Right ventricle myocardium inferior (tissue), 1 donor: ENCODE data around the gene HPN. TPM values are rescaled to one million over a fixed set of nuclear protein-coding genes. Genes with fewer than 3 reads are reported as not detected.
"Not testable (repeated sequence)": the region's sequence is repeated elsewhere in the genome, so short reads cannot be mapped to it uniquely, and the experiment has no call there.

Experiments used
- ATAC-seq: fragments of 200-7000 bp; cut with Tn5 transposase; one replicate; pipeline ENCODE4 v1.9.1; 2020; ENCODE audit warnings: mild to moderate bottlenecking, moderate library complexity
- DNase-seq: peaks from one replicate; pipeline ENCODE4 v3.0.0; 2021; ENCODE audit errors: missing footprints
- intact Hi-C: fragments of 100-400 bp; cut with DNase I; formaldehyde crosslinking; loops from one replicate; pipeline ENCODE4 v1.11.0; 2022
- total RNA-seq: library from RNA; stranded (reverse); fragmentation: NEBNext Ultra II Directional; extraction: Animal tissue kit (Norgen Biotek cat#: 25700); gene quantifications from one replicate; pipeline ENCODE4 v1.2.1, GENCODE V29; 2021
- donor health status: DM: no; HTN: yes; CAD: no; lungs with severe emphysema.

The HPN gene
- total RNA-seq, 1 donor from 2014 or later, result 5.5 TPM

DNA sequence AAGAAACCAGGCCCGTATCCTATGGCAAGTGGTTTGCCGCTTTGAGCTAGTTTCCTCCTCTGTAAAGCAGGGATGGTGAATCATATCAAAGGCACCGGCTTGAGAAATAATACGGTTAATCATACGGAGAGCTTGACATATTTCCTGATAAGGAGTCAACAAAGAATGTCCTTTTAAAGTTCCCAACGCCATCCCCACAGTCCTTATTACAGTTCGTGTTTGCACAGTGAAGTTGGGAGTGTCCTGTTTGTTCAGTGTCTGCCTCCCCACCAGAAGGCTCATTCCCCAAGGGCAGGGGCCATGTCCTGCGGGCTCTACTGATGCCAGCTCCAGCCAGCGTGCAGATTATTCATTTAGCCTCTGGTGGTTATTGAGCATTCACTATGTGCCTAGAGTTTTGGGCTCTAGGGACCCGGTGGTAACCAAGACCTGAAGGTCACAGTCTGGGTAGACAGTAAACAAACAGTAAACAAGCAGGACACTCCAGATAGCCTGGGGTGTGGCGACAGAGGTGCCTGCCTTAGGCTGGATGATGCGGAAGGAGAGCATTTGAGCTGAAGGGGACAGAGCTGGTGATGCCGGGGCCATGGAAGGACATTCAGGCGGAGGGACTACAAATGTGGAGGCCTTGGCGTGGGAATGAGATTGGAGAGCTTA is 35.1 kb upstream of the HPN start:
- DNase-seq (no peak), ATAC-seq (no peak)
- intact Hi-C loops, result no loop called here

DNA sequence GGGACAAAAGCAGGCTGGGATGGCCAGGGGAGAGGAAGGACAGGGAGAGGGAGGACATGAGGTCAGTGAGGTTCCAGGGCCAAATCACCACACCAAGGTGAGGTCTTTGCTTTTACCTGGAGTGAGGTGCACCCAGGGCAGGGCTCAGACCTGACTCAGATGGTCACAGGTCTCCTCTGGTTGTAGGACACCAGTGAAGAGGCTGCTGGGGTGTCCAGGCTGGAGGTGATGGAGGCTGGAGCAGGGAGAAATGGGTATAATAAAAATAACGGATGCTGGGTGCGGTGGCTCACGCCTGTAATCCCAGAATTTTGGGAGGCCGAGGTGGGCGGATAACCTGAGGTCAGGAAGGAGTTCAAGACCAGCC is 34.5 kb upstream of the HPN start:
- DNase-seq (peak; percentile 32), ATAC-seq (no peak)
- intact Hi-C loops, result no loop called here

DNA sequence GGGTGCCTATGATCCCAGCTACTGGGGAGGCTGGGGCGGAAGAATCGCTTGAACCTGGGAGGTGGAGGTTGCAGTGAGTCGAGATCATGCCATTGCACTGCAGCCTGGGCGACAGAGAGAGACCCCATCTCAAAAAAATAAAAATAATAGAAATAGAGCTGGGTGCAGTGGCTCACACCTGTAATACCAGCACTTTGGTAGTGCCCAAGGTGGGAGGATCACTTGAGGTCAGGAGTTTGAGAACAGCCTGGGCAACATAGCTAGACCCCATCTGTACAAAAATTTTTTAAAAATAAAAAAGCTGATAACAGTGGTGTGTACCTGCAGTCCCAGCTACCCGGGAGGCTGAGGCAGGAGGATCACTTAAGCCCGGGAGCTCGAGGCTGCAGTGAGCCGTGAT is 34.1 kb upstream of the HPN start:
- ATAC-seq, intact Hi-C loops, DNase-seq: not testable (repeated sequence)

DNA sequence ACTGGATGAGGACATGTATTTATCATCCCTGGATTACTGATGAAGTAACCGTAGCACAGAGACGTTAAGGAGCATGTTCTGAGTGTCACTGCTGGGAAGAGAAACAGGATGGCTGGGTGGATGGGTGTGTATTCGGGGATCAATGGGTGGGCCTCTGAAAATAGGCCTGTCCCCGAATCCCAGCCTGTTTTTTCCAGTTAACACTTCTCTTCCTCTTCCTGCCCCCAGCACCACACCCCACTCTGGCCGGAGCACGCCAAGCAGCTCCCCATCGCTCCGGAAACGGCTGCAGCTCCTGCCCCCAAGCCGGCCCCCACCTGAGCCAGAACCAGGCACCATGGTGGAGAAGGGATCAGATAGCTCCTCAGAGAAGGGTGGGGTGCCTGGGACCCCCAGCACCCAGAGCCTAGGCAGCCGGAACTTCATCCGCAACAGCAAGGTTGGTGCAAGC is 32.6 kb upstream of the HPN start:
- intact Hi-C loops, result no loop called here
- DNase-seq (peak; percentile 62), ATAC-seq (no peak)

DNA sequence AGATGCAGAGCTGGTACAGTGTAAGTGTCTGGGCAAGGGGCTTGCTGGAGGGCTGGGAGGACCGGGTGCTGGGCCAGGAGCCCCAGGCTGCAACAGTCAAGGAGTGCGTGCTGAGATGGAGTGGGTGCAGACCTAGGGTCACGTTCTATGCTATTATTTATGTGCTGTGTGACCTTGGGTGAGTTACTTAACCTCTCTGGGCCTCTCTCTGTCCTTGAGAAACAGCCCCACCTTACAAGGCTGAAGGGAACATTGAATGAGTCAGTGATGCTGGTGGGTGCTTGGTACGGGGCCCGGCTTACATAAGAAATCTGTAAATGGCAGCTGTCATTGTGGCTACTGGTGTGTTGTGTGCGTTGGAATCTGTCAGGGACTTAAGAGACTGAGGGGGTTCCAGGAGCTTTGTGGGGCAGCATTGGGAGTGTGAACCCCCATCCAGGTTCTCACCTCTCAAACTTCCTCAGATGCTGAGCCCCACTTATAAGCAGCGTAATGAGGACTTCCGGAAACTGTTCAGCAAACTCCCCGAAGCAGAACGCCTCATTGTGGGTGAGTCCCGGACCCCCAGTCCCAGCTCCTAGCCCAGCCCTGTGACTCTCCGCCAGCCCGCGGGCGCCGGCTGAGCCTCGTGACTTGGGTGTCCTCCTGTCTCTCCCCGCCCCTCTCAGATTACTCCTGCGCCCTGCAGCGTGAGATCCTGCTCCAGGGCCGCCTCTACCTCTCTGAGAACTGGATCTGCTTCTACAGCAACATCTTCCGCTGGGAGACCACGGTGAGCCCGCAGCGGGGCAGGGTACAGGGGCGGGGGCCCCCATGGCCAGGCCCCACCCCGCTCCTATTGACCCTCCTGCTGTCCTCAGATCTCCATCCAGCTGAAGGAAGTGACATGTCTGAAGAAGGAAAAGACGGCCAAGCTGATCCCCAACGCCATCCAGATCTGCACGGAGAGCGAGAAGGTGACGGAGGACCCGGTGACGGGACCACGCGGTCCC is 31.8 kb upstream of the HPN start:
- intact Hi-C loops, result no loop called here
- DNase-seq (peak; percentile 62), ATAC-seq (no peak)

DNA sequence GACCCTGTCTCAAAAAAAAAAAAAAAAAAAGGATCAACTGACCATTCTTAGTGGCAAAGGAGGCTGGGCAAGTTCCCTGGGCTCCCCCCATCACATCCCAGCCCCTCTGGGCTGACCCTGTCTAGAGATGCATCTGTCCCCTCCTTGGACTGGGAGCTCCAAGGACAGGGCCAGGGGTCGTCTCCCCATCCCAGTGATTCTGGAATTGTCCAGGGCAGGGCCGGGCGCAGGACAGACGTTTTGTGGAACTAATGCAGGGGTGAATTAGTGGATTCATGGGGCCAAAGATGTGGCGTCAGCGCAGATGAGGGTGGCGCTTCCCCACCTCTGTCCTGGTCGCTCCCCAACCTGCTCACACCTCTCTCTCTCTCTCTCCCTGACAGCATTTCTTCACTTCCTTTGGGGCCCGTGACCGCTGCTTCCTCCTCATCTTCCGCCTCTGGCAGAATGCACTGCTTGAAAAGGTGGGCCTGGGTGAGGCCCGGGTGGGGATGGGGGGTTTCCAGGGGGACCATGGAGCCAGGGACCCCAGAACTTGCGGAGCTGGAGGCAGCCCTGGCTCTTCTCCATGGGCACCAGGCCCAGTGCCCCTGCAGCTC is 30.3 kb upstream of the HPN start:
- DNase-seq (peak; percentile 72), ATAC-seq (no peak)
- intact Hi-C loops, result no loop called here

DNA sequence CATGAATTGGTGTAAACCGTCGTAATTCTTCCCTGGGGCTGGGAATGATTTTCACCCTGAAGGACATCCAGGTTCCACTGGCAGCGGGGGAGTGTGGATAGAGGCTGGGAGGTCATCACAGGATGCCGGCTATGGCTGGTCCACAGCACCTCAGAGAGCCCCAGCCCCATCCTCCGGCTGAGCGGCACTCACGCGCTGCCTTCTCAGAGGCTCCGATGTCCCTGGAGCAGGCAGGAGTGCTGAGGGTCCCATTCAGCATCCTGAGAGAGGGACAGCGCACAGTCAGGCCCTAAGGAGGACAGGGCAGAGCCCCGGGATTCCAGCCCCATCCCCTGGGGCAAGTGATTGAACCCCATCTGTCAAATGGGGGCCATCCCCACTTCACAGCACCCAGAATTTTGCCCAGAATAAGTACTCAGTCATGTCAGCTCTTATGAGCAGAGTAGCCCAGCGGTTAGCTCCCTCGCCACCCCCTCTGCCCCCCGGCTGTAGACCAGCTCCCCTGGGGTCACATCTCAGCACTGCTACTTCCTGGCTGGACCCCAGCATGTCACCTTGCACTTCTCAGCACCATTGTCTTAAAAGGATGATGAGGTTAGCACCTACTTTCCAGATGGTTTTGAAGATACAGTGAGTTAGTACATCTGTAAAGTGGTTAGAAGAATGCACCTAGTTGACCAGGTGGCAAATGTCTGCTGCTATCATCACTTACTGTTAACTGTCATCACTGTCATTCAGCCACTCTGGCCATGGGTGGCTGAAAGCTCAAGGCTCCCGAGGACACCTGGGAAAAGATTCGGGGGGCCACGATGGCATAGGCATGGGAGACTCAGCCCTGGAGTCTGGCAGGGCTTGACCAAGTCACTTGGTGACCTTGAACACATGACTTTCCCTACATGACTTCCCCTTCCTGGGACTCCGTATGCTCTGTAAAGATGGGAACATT is 29.5 kb upstream of the HPN start:
- ATAC-seq (no peak), DNase-seq (peak; percentile 58)
- intact Hi-C loops, result no loop called here

DNA sequence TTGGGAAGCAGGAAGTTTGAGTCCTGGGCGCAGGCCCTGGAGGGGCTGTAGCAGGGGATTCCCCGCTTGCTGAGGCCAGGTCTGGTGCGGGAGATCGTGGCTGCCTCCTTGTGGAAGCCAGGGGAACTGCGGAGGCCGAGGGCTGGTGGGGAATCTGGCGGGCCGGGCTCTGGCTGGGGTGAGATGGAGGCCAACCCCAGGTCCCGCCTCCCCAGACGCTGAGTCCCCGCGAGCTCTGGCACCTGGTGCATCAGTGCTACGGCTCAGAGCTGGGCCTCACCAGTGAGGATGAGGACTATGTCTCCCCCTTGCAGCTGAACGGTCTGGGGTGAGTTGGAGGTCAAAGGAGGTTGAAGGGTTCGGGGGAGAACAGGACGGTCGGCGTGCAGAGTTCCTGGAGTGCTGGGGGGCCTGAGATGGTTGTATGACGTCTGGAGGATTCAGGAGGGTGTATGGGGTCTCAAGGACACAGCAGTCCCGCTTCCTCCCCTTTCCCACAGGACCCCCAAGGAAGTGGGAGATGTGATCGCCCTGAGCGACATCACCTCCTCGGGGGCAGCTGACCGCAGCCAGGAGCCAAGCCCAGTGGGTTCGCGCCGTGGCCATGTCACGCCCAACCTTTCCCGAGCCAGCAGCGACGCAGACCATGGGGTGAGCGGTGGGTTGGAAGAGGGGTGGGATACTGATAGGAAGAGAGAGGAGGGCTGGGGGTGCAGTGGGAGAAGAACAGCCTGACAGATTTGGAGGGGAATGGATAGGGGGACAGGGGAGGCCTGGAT is 28.3 kb upstream of the HPN start:
- intact Hi-C loops, result loop anchor here (1.0 kb wide), 1 partner anchor 40 kb away; no protein-coding TSS in a partner anchor
- ATAC-seq (peak; percentile 73), DNase-seq (peak; percentile 88)

DNA sequence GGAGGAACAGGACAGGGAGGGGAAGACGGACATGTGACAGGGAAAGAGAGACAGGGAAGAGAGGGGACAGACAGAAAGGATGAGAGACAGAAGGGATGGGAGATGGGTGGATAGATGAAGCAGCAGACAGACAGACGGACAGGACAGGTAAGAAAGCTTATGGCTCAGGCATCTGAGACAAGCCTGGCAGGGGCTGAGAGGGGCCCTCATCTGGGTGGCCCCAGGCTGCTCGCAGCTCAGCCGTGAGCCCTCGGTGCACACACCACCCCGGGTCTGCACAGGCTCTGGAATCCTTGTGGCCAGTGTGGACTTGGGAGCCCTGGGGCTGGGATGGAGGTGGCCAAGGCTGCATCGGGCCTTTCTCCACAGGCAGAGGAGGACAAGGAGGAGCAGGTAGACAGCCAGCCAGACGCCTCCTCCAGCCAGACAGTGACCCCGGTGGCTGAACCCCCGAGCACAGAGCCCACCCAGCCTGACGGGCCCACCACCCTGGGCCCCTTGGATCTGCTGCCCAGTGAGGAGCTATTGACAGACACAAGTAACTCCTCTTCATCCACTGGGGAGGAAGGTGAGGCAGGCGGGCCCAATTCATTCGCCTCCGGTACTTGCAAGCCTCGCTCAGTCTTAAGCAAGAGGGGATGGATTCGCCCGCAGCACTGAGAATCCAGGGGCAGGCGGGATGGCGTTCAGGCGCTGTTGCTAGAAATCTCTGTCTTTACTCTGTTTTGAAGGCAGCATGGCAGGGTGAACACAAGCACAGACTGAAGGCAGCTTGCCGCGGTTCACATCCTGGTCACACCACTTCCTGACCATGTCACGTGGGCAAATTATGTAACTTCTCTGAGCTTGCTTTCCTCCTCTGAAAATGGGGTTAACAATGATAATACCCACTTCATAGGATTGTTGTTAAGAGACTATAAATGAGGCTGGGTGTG is 27.4 kb upstream of the HPN start:
- intact Hi-C loops, result loop anchor here (1.0 kb wide), 1 partner anchor 41 kb away; no protein-coding TSS in a partner anchor
- DNase-seq (no peak), ATAC-seq (no peak)

DNA sequence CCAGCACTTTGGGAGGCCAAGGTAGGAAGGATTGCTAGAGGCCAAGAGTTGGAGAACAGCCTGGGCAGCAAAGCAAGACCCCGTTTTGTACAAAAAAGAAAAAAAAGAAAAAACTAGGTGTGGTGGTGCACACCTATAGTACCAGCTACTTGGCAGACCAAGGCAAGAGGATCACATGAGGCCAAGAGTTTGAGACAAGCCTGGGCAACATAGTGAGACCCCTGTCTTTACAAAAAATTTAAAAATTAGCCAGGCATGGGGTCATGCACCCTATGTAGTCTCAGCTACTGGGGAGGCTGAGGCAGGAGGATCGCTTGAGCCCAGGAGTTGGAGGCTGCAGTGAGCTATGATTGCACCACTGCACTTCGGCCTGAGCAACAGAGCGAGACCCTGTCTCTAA is 26.7 kb upstream of the HPN start:
- intact Hi-C loops, DNase-seq, ATAC-seq: not testable (repeated sequence)

DNA sequence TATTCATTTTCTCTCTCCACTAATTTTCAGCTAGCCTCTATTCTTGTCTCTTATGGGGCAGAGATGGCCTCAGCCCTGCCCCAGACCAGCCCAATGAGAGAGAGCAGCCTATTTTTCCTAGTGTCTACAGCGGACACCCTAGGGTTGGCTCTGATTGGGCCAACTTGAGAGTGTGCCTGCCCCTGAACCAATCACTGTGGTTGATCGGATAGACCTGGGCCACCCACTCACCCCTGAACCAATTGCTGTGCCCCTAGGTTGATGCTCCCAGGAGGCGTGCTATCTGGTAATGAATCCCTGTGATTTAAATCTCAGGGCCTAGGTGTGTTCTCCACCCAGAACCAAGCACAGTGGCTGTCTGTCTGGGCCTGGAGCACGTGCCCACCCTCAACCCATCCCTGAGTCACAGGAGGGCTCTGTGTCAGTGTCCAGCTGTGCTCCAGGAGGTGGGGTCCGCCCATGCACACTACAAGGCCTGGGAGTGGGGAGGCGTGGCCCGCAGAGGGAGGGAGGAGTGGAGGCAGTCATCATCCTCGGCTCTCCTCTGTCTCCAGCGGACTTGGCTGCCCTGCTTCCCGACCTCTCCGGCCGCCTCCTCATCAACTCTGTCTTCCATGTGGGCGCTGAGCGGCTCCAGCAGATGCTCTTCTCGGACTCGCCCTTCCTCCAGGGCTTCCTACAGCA is 26.1 kb upstream of the HPN start:
- ATAC-seq, result no peak
- no peak for DNase-seq
- intact Hi-C loops, result no loop called here

DNA sequence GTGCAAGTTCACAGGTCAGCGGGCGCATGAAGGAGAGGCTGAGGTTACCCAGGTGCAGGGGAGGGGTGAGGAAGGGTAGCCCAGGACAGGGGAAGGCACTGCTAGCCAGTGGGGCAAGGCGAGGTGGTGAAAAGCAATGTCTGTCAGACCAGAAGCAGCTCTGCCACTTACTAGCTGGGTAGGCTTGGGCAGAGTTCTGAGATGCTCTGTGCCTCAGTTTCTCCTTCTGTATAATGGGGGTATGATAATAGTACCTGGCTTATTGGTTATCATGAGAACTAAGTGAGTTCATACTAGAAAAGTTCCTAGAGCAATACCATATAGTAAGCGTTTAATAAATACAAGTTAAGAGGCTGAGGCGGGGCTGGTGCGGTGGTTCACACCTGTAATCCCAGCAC is 25.6 kb upstream of the HPN start:
- ATAC-seq (no peak), DNase-seq (no peak)
- intact Hi-C loops, result no loop called here

DNA sequence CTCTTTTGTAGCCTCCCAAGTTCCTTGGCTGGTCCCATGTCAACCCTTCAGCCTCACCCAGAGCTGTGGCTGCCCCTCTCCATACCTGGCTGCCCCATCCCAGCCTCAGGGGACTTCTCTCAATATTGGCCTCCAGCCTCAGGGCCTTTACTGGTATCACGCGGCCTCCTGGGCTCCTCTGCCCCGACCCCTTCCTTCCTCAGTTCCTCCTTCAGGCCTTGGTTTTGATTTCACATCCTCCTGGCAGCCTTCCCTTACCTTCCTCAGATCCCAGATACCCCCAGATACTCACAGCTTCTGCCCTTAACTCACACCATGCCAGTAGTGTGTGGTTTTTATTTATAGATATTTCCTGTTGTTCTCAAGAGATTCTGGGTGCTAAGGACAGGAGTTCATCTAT is 24.0 kb upstream of the HPN start:
- intact Hi-C loops, result no loop called here
- no peak for ATAC-seq
- DNase-seq, result no peak

DNA sequence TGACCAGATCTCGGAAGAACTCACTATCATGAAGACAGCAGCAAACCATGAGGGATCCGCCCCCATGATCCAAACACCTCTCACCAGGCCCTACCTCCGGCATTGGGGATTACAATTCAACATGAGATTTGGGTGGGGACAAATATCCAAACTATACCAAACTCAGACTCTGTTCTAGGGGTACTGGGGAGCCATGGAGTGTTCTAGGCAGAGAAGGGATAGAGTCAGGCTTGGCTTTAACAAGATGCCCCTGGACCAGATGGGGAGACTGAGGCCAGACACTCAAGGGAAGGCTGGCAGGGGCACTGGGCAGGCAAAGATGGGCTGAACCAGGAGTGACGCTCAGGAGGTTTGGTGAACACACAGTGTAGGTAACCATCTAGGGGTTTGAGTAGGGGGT is 23.1 kb upstream of the HPN start:
- no peak for ATAC-seq
- DNase-seq, result no peak
- intact Hi-C loops, result no loop called here

DNA sequence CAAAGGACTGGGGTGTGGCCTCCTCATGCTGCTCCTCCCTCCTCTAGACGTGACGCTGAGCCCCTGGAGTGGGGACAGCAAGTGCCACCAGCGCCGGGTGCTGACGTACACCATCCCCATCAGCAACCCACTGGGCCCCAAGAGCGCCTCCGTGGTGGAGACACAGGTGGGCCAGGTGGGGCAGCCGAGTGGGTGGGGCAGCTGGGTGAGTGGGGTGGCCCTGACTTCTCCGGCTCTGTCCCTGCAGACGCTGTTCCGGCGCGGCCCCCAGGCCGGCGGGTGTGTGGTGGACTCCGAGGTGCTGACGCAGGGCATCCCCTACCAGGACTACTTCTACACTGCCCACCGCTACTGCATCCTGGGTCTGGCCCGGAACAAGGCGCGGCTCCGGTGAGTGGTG is 22.4 kb upstream of the HPN start:
- intact Hi-C loops, result no loop called here
- no peak for ATAC-seq
- no peak for DNase-seq

DNA sequence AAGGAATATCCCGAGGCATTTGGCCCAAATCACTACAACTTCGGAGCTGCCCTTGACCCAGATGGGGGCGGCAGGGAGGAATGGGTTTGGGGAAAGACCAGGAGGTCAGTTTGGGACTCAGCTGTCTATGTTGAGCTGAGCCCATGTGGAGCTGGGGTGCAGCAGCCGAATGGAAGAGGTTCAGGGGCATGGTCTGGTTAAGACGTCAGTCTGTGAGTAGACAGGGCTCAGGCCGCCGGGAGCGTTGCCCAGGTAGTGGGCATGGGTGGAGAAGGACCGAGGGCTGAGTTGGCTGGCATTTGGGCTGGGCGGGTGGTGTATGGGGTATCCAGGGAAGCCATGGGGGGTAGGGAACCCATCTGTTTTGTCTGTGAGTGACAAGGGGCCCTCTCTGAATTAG is 20.5 kb upstream of the HPN start:
- ATAC-seq, result no peak
- intact Hi-C loops, result no loop called here
- DNase-seq, result no peak
